Progenitor cell of endocrine pancreas (in vitro differentiated cells): ENCODE results near the gene PRR19. TPM values are rescaled to one million over a fixed set of nuclear protein-coding genes. Genes with fewer than 3 reads are reported as not detected.

Experiments used
- DNase-seq: peaks from one replicate; pipeline ENCODE4 v3.0.0; 2021; ENCODE audit warnings: low spot score; ENCODE audit not compliant: unreplicated experiment
- H3K27ac Mint-ChIP-seq: 2 replicates; pipeline ENCODE4 v1.8.0; 2021; ENCODE audit warnings: mild to moderate bottlenecking, moderate library complexity, mixed read lengths
- H3K27me3 Mint-ChIP-seq: 2 replicates; pipeline ENCODE4 v1.8.0; 2021; ENCODE audit warnings: mixed read lengths
- H3K36me3 Mint-ChIP-seq: 2 replicates; pipeline ENCODE4 v1.8.0; 2022; ENCODE audit warnings: mixed read lengths; ENCODE audit not compliant: insufficient read depth
- H3K4me1 Mint-ChIP-seq: 2 replicates; pipeline ENCODE4 v1.8.0; 2021; ENCODE audit warnings: low read depth, mixed read lengths
- H3K4me3 Mint-ChIP-seq: 2 replicates; pipeline ENCODE4 v1.8.0; 2021; ENCODE audit warnings: low read depth, mild to moderate bottlenecking, moderate library complexity, mixed read lengths
- H3K9me3 Mint-ChIP-seq: 2 replicates; pipeline ENCODE4 v1.8.0; 2021; ENCODE audit warnings: low read depth, mixed read lengths
- CTCF ChIP-seq: fragments of 200-600 bp; sonication (generic); IDR thresholded peaks from one replicate; pipeline ENCODE4 v1.5.0; 2021; ENCODE audit warnings: antibody characterized with exemption, mild to moderate bottlenecking; ENCODE audit not compliant: unreplicated experiment
- total RNA-seq: library from RNA; stranded (reverse); gene quantifications from 2 replicates; pipeline ENCODE4 v1.2.1, GENCODE V29; 2021

PRR19 gene
- total RNA-seq, 1 donor from 2014 or later = 3.4 TPM

DNA sequence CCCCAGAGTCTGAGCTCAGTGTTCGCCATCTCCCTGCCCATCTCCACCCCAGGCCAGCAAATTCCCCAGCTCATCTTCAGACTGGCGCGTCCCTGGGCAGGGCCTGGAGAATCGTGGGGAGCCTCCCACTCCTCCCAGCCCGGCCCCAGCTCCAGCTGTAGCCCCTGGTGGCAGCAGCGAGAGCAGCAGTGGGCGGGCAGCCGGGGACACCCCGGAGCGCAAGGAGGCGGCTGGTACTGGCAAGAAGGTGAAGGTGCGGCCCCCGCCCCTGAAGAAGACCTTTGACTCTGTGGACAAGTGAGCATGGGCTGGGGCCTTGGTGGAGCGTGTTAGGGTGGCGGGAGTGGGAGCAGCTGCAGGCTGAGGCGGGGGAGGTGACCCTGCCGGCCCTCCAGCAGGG, 8.4 kb upstream of the PRR19 start:
- TF ChIP-seq CTCF = peak; percentile 32
- no peak for DNase-seq
- Mint-ChIP-seq H3K27ac (peak overlapping the region; percentile 93), H3K36me3 (peaks cover 15% of the 10 kb centered on the region), H3K9me3 (no peaks in the 10 kb centered on the region), H3K4me1 (no peaks in the 10 kb centered on the region), H3K4me3 (no peak overlapping the region), H3K27me3 (no peaks in the 10 kb centered on the region)

GRCh38 chr19:42293948-42294347, 8.0 kb upstream of the PRR19 start:
- no peak for TF ChIP-seq CTCF
- no peak overlapping the region for H3K4me3 Mint-ChIP-seq
- no peaks in the 10 kb centered on the region for H3K9me3 Mint-ChIP-seq
- peaks cover 15% of the 10 kb centered on the region for H3K36me3 Mint-ChIP-seq
- H3K27ac Mint-ChIP-seq = no peak overlapping the region
- H3K4me1 Mint-ChIP-seq = no peaks in the 10 kb centered on the region
- DNase-seq = no peak
- no peaks in the 10 kb centered on the region for H3K27me3 Mint-ChIP-seq

GRCh38 chr19:42294471-42295137, 7.3 kb upstream of the PRR19 start:
- peaks cover 15% of the 10 kb centered on the region for H3K36me3 Mint-ChIP-seq
- DNase-seq = no peak

GRCh38 chr19:42295342-42295741, 6.6 kb upstream of the PRR19 start:
- peaks cover 18% of the 10 kb centered on the region for H3K36me3 Mint-ChIP-seq
- no peaks in the 10 kb centered on the region for H3K9me3 Mint-ChIP-seq
- no peak for TF ChIP-seq CTCF
- no peaks in the 10 kb centered on the region for H3K4me1 Mint-ChIP-seq
- no peak overlapping the region for H3K4me3 Mint-ChIP-seq
- DNase-seq = no peak
- no peaks in the 10 kb centered on the region for H3K27me3 Mint-ChIP-seq
- H3K27ac Mint-ChIP-seq = no peak overlapping the region

More at GRCh38 chr19:42294471-42295137, 7.3 kb upstream of the PRR19 start:
- H3K27ac Mint-ChIP-seq = no peak overlapping the region
- no peaks in the 10 kb centered on the region for H3K27me3 Mint-ChIP-seq
- no peaks in the 10 kb centered on the region for H3K9me3 Mint-ChIP-seq
- TF ChIP-seq CTCF = no peak
- no peak overlapping the region for H3K4me3 Mint-ChIP-seq
- no peaks in the 10 kb centered on the region for H3K4me1 Mint-ChIP-seq

GRCh38 chr19:42295831-42296525, 6.0 kb upstream of the PRR19 start:
- peaks cover 18% of the 10 kb centered on the region for H3K36me3 Mint-ChIP-seq
- peak; percentile 93 for DNase-seq
- H3K4me1 Mint-ChIP-seq = no peaks in the 10 kb centered on the region
- no peaks in the 10 kb centered on the region for H3K9me3 Mint-ChIP-seq
- no peak overlapping the region for H3K4me3 Mint-ChIP-seq
- H3K27ac Mint-ChIP-seq = no peak overlapping the region
- peak; percentile 83 for TF ChIP-seq CTCF
- no peaks in the 10 kb centered on the region for H3K27me3 Mint-ChIP-seq
